Right lobe of liver (tissue), 6 donors: Measurements from ENCODE around the gene CAPN2. TPM values are rescaled to one million over a fixed set of nuclear protein-coding genes. Genes with fewer than 3 reads are reported as not detected.

Source experiments
- ATAC-seq, 4 donors: fragments of 200-7000 bp; cut with Tn5 transposase; one replicate each; pipeline ENCODE4 v1.9.1; 2020; ENCODE audit warnings: mild to moderate bottlenecking in 4 of 4, moderate library complexity in 4 of 4
- DNase-seq, 3 donors: peaks; one replicate each; pipeline ENCODE4 v3.0.0-alpha.2; 2020
- H3K27ac ChIP-seq, 3 donors: fragments of 200-600 bp; one replicate each; pipeline ENCODE4 v1.8.0; 2022
- H3K27me3 ChIP-seq, 2 donors: fragments of 200-600 bp; one replicate each; pipeline ENCODE4 v1.8.0; 2022
- H3K36me3 ChIP-seq, 4 donors: fragments of 200-600 bp; sonication (generic) in 1 of 4; one replicate each; pipeline versions ENCODE4 v1.5.1 to v1.8.0; 2017 to 2022; ENCODE audit warnings: control low read depth in 1 of 4
- H3K4me1 ChIP-seq, 4 donors: fragments of 200-600 bp; sonication (generic) in 1 of 4; one replicate each; pipeline versions ENCODE4 v1.5.1 to v1.8.0; 2017 to 2022; ENCODE audit warnings: control low read depth in 1 of 4
- H3K4me3 ChIP-seq, 3 donors: fragments of 200-600 bp; one replicate each; pipeline ENCODE4 v1.8.0; 2022
- H3K9me3 ChIP-seq, 4 donors: fragments of 200-600 bp; sonication (generic) in 1 of 4; one replicate each; pipeline versions ENCODE4 v1.5.1 to v1.8.0; 2017 to 2022; ENCODE audit warnings: control low read depth in 1 of 4
- CTCF ChIP-seq, 4 donors: fragments of 200-600 bp in 3 of 4; fragments of 450-650 bp in 1 of 4; IDR thresholded peaks; one replicate each; pipeline versions ENCODE4 v1.5.1 to v1.8.0; 2016 to 2022; ENCODE audit warnings: antibody characterized with exemption in 4 of 4, mild to moderate bottlenecking in 2 of 4
- POLR2A ChIP-seq: fragments of 450-650 bp; IDR thresholded peaks from one replicate; pipeline ENCODE4 v1.6.1; 2017; ENCODE audit warnings: antibody characterized with exemption, mild to moderate bottlenecking
- WGBS: methylation state at CpG from one replicate; pipeline ENCODE4 v1.1.6; 2018; ENCODE audit warnings: low coverage, low lambda C conversion rate; ENCODE audit not compliant: insufficient coverage; ENCODE audit errors: missing lambda C conversion rate; 5-methylcytosine and 5-hydroxymethylcytosine counted together
- intact Hi-C, 2 donors: fragments of 100-400 bp; cut with DNase I; formaldehyde crosslinking; loops; one replicate each; pipeline versions ENCODE4 v1.11.2 to v1.14.1; 2022
- total RNA-seq, 6 experiments: library from RNA; depleted of rRNA in 2 of 6; stranded (reverse); fragments of >200 nt in 2 of 6; fragmentation: NEBNext Ultra II Directional in 3 of 6; extraction: Animal tissue kit (Norgen Biotek cat#: 25700) in 3 of 6; gene quantifications; one replicate each; pipeline versions ENCODE4 v1.1.0 to v1.2.4, GENCODE V29; 2016 to 2023
- donor health status: DM: no; HTN: yes; CAD: no.
- donor health status: DM: no; HTN: no; CAD: no.
- donor health status: DM: no; HTN: no; CAD: no.
- donor health status: DM: no; HTN: yes; CAD: no.
- donor health status: DM: no; HTN: yes; CAD: no.

Gene CAPN2
- total RNA-seq, 6 experiments from 2014 or later = 17.5 to 53.1 (median 33.1) TPM

- Histone ChIP-seq H3K9me3 (no peaks in the 10 kb centered on the region), H3K4me1 (no peaks in the 10 kb centered on the region), H3K4me3 (no peak overlapping the region), H3K36me3 (no peaks in the 10 kb centered on the region), H3K27ac (no peak overlapping the region), H3K27me3 (no peaks in the 10 kb centered on the region)
- TF ChIP-seq POLR2A (no peak), CTCF (IDR thresholded peaks at IDR 0.05) (no peak)
- intact Hi-C loops = no loop called here
- no peak for DNase-seq
- WGBS = 72% methylated on average over 2 of the region's 3 CpGs
- ATAC-seq = no peak
Measured at GRCh38 chr1:223684488-223684792, 27.9 kb upstream of the CAPN2 start.

- intact Hi-C loops = loop anchor here in 1 of 2 donors (10.0 kb wide), 1 partner anchor 364 kb away; no protein-coding TSS in a partner anchor
- no peak for ATAC-seq
- H3K9me3 ChIP-seq = no peaks in the 10 kb centered on the region
Measured at GRCh38 chr1:223691121-223691520, 21.2 kb upstream of the CAPN2 start.

GRCh38 chr1:223695014-223695548 is 17.3 kb upstream of the CAPN2 start:
- Histone ChIP-seq H3K4me3 (no peak overlapping the region), H3K4me1 (peaks cover 0 to 4% (median 0%) of the 10 kb centered on the region in 4 donors), H3K27ac (no peak overlapping the region), H3K36me3 (no peaks in the 10 kb centered on the region), H3K27me3 (no peaks in the 10 kb centered on the region), H3K9me3 (no peaks in the 10 kb centered on the region)
- intact Hi-C loops = loop anchor here in 1 of 2 donors (10.0 kb wide), 1 partner anchor 360 kb away; no protein-coding TSS in a partner anchor
- no peak for ATAC-seq
- 47% methylated on average over 5 of the region's 8 CpGs for WGBS
- TF ChIP-seq CTCF (IDR thresholded peaks at IDR 0.05) = no peak
- TF ChIP-seq POLR2A = no peak
- DNase-seq = no peak

More at GRCh38 chr1:223691121-223691520, 21.2 kb upstream of the CAPN2 start:
- DNase-seq = no peak
- Histone ChIP-seq H3K27me3 (no peaks in the 10 kb centered on the region), H3K4me1 (no peaks in the 10 kb centered on the region), H3K4me3 (no peak overlapping the region), H3K27ac (no peak overlapping the region), H3K36me3 (no peaks in the 10 kb centered on the region)
- TF ChIP-seq CTCF (IDR thresholded peaks at IDR 0.05) (no peak), POLR2A (no peak)
- 67% methylated on average over 4 of the region's 4 CpGs for WGBS

- Histone ChIP-seq H3K4me1 (peaks cover 0 to 4% (median 0%) of the 10 kb centered on the region in 4 donors), H3K27ac (no peak overlapping the region), H3K9me3 (no peaks in the 10 kb centered on the region), H3K4me3 (no peak overlapping the region), H3K27me3 (no peaks in the 10 kb centered on the region), H3K36me3 (no peaks in the 10 kb centered on the region)
- no peak for ATAC-seq
- WGBS = 42% methylated on average over 4 of the region's 5 CpGs
- intact Hi-C loops = loop anchor here in 1 of 2 donors (10.0 kb wide), 1 partner anchor 359 kb away; no protein-coding TSS in a partner anchor
- DNase-seq = no peak
- TF ChIP-seq CTCF (IDR thresholded peaks at IDR 0.05) (no peak), POLR2A (no peak)
Measured at GRCh38 chr1:223695941-223696340, 16.4 kb upstream of the CAPN2 start.
